Activated T-cell treated with anti-CD3 and anti-CD28 coated beads for 48 hours (primary cell): ENCODE results near the gene WNT3A.
A peak's percentile ranks its signal among the peaks of the same experiment; 100 is the strongest.

ENCODE experiments used
- DNase-seq: peaks from one replicate; pipeline ENCODE4 v3.0.0-alpha.2; 2020; ENCODE audit warnings: low read depth

The WNT3A gene

GRCh38 chr1:227999056-227999930 is 7.5 kb upstream of the WNT3A start:
- DNase-seq = peak; percentile 73

GRCh38 chr1:228000416-228000815 is 6.4 kb upstream of the WNT3A start:
- no peak for DNase-seq

GRCh38 chr1:228000836-228001563 is 5.8 kb upstream of the WNT3A start:
- DNase-seq = no peak

GRCh38 chr1:228001738-228002535 is 4.9 kb upstream of the WNT3A start:
- no peak for DNase-seq

GRCh38 chr1:228002792-228003191 is 4.0 kb upstream of the WNT3A start:
- DNase-seq = no peak

- DNase-seq = no peak
These were observed 3.1 kb upstream of the WNT3A start for GRCh38 chr1:228003461-228004330.

- no peak for DNase-seq
These were observed 2.4 kb upstream of the WNT3A start for GRCh38 chr1:228004331-228004855.

- DNase-seq = no peak
These were observed 1.8 kb upstream of the WNT3A start for GRCh38 chr1:228004856-228005462.

- no peak for DNase-seq
These were observed 1.2 kb upstream of the WNT3A start for GRCh38 chr1:228005511-228006033.

GRCh38 chr1:228006034-228006785 is 588 bp upstream of the WNT3A start:
- no peak for DNase-seq

- no peak for DNase-seq
These were observed 427 bp downstream of the WNT3A start for GRCh38 chr1:228007049-228007800.

- DNase-seq = no peak
These were observed 1.1 kb downstream of the WNT3A start for GRCh38 chr1:228007801-228008341.

GRCh38 chr1:228008391-228009115 is 1.8 kb downstream of the WNT3A start:
- DNase-seq = no peak

GRCh38 chr1:228009116-228009827 is 2.5 kb downstream of the WNT3A start:
- DNase-seq = no peak

- no peak for DNase-seq
These were observed 3.3 kb downstream of the WNT3A start for GRCh38 chr1:228009828-228010775.

GRCh38 chr1:228010921-228011320 is 4.1 kb downstream of the WNT3A start:
- DNase-seq = no peak
